OCI-LY1 (cell line): ENCODE data around the gene SPAG17.

Experiments used
- CTCF ChIP-seq: fragments of 200-600 bp; sonication (generic), shearing (Covaris generic); IDR thresholded peaks from 2 replicates; pipeline ENCODE4 v1.5.1; 2017; ENCODE audit warnings: mild to moderate bottlenecking, antibody characterized with exemption, low read length, moderate library complexity, mixed read lengths
- EZH2 ChIP-seq: fragments of 200-600 bp; sonication (generic), shearing (Covaris generic); IDR thresholded peaks from 2 replicates; pipeline ENCODE4 v1.8.0; 2017; ENCODE audit warnings: borderline replicate concordance, mixed run types, mild to moderate bottlenecking, antibody characterized with exemption, low read length, moderate library complexity, mixed read lengths

- no peak for TF ChIP-seq CTCF
- TF ChIP-seq EZH2: no peak
These were observed 998 bp upstream of the SPAG17 start for GRCh38 chr1:118186026-118186425.
